DOHH2 (cell line): Measurements from ENCODE around the gene RAB27B.

ENCODE experiments used
- H3F3A ChIP-seq: fragments of 200-600 bp; sonication (generic), shearing (Covaris generic); 2 replicates; pipeline ENCODE4 v1.6.0; 2016; ENCODE audit warnings: antibody characterized with exemption, mild to moderate bottlenecking; ENCODE audit not compliant: control insufficient read depth, insufficient read depth
- H3K27ac ChIP-seq: fragments of 200-600 bp; sonication (generic); 2 replicates; pipeline ENCODE4 v1.5.1; 2014; ENCODE audit warnings: low read depth, mild to moderate bottlenecking, low read length, moderate library complexity
- H3K27me3 ChIP-seq: fragments of 200-600 bp; sonication (generic); 2 replicates; pipeline ENCODE4 v1.6.1; 2014; ENCODE audit warnings: mild to moderate bottlenecking, low read length, mixed read lengths; ENCODE audit not compliant: control insufficient read depth
- H3K36me3 ChIP-seq: fragments of 200-600 bp; sonication (generic); 2 replicates; pipeline ENCODE4 v1.6.1; 2014; ENCODE audit warnings: mild to moderate bottlenecking, low read length, moderate library complexity, mixed read lengths; ENCODE audit not compliant: control insufficient read depth
- H3K4me1 ChIP-seq: fragments of 200-600 bp; sonication (generic); 2 replicates; pipeline ENCODE4 v1.6.1; 2014; ENCODE audit warnings: mild to moderate bottlenecking, low read length, mixed read lengths; ENCODE audit not compliant: control insufficient read depth
- H3K4me2 ChIP-seq: fragments of 200-600 bp; sonication (generic); 2 replicates; pipeline ENCODE4 v1.6.0; 2014; ENCODE audit warnings: mild to moderate bottlenecking, low read length, moderate library complexity
- H3K4me3 ChIP-seq: fragments of 200-600 bp; sonication (generic); 2 replicates; pipeline ENCODE4 v1.5.1; 2014; ENCODE audit warnings: mild to moderate bottlenecking, low read length, mixed read lengths
- H3K79me2 ChIP-seq: fragments of 200-600 bp; sonication (generic); 2 replicates; pipeline ENCODE4 v1.6.1; 2014; ENCODE audit warnings: mild to moderate bottlenecking, low read length, mixed read lengths; ENCODE audit not compliant: control insufficient read depth
- H3K9me2 ChIP-seq: fragments of 200-600 bp; sonication (generic); replicated peaks from 2 replicates; pipeline ENCODE4 v1.6.1; 2014; ENCODE audit warnings: mild to moderate bottlenecking, low read length, mixed read lengths; ENCODE audit not compliant: control insufficient read depth
- H3K9me3 ChIP-seq: fragments of 200-600 bp; sonication (generic); 2 replicates; pipeline ENCODE4 v1.6.1; 2014; ENCODE audit warnings: antibody characterized with exemption, low read length, mixed read lengths; ENCODE audit not compliant: control insufficient read depth, insufficient read depth
- H4K20me1 ChIP-seq: fragments of 200-600 bp; sonication (generic); 2 replicates; pipeline ENCODE4 v1.6.0; 2014; ENCODE audit warnings: low read depth, mild to moderate bottlenecking, antibody characterized with exemption, low read length, moderate library complexity; ENCODE audit not compliant: control insufficient read depth, insufficient read depth
- CTCF ChIP-seq: fragments of 200-600 bp; sonication (generic); IDR thresholded peaks from one replicate; pipeline ENCODE4 v1.5.1; 2014; ENCODE audit warnings: antibody characterized with exemption, mild to moderate bottlenecking, low read depth, low read length; ENCODE audit not compliant: poor library complexity, severe bottlenecking
- EZH2phosphoT487 ChIP-seq: fragments of 200-600 bp; sonication (generic); IDR thresholded peaks from 2 replicates; pipeline ENCODE4 v1.6.1; 2017; ENCODE audit warnings: borderline replicate concordance, mild to moderate bottlenecking, antibody characterized with exemption, low read length, moderate library complexity, mixed read lengths

Gene RAB27B

GRCh38 chr18:54802686-54803395 is 25.4 kb upstream of the RAB27B start:
- H3K79me2 ChIP-seq = no peaks in the 10 kb centered on the region
- no peaks in the 10 kb centered on the region for H3K9me2 ChIP-seq
- no peaks in the 10 kb centered on the region for H3K4me1 ChIP-seq
- H3K4me3 ChIP-seq = no peak overlapping the region
- H3K27me3 ChIP-seq = no peaks in the 10 kb centered on the region
- H4K20me1 ChIP-seq = no peaks in the 10 kb centered on the region
- no peaks in the 10 kb centered on the region for H3F3A ChIP-seq
- no peak overlapping the region for H3K4me2 ChIP-seq
- TF ChIP-seq CTCF (no peak), EZH2phosphoT487 (no peak)
- H3K36me3 ChIP-seq = no peaks in the 10 kb centered on the region
- no peak overlapping the region for H3K27ac ChIP-seq
- H3K9me3 ChIP-seq = no peaks in the 10 kb centered on the region

GRCh38 chr18:54805571-54806334 is 22.5 kb upstream of the RAB27B start:
- Histone ChIP-seq H3K36me3 (no peaks in the 10 kb centered on the region), H3K9me2 (no peaks in the 10 kb centered on the region), H3K27me3 (no peaks in the 10 kb centered on the region), H3K79me2 (no peaks in the 10 kb centered on the region), H3K4me3 (no peak overlapping the region), H3K4me2 (no peak overlapping the region), H3K9me3 (no peaks in the 10 kb centered on the region), H3F3A (no peaks in the 10 kb centered on the region), H3K4me1 (no peaks in the 10 kb centered on the region), H4K20me1 (no peaks in the 10 kb centered on the region), H3K27ac (no peak overlapping the region)
- TF ChIP-seq EZH2phosphoT487 = no peak
- no peak for TF ChIP-seq CTCF

GRCh38 chr18:54806526-54806925 is 21.8 kb upstream of the RAB27B start:
- TF ChIP-seq CTCF (no peak), EZH2phosphoT487 (no peak)
- no peaks in the 10 kb centered on the region for H3K9me3 ChIP-seq
- no peaks in the 10 kb centered on the region for H3K9me2 ChIP-seq
- H3K4me3 ChIP-seq = no peak overlapping the region
- H3K4me2 ChIP-seq = no peak overlapping the region
- H3K4me1 ChIP-seq = no peaks in the 10 kb centered on the region
- H3F3A ChIP-seq = no peaks in the 10 kb centered on the region
- H3K27me3 ChIP-seq = no peaks in the 10 kb centered on the region
- H3K36me3 ChIP-seq = no peaks in the 10 kb centered on the region
- H3K27ac ChIP-seq = no peak overlapping the region
- H3K79me2 ChIP-seq = no peaks in the 10 kb centered on the region
- no peaks in the 10 kb centered on the region for H4K20me1 ChIP-seq
